ENCODE measurements around the gene DLGAP1. TPM values are rescaled to one million over a fixed set of nuclear protein-coding genes. Genes with fewer than 3 reads are reported as not detected.

DLGAP1 gene
- total and polyA plus RNA-seq, 10 of the 15 experiments (the other 5 are each of a cell fraction or from before 2014, with no cell fraction given) = 0.23 to 27.6 (median 1.9) TPM

- TF ChIP-seq E4F1 (IDR thresholded peaks at IDR 0.05; ENCODE audit: borderline replicate concordance, partially characterized antibody) (no peak), HCFC1 (IDR thresholded peaks at IDR 0.05; ENCODE audit: low read length) (no peak), NBN (IDR thresholded peaks at IDR 0.05) (0 out of 2 replicates have a peak, but pooled peaks have one; percentile 43), ZNF274 (IDR thresholded peaks at IDR 0.05; ENCODE audit: insufficient read depth, insufficient read length) (no peak), IKZF2 (IDR thresholded peaks at IDR 0.05) (peak in 1 of 2 experiments; percentile 51; a peak in 2 of 4 replicates), JUND (IDR thresholded peaks at IDR 0.05; ENCODE audit: low read depth, low read length) (no peak), MYB (IDR thresholded peaks at IDR 0.05; ENCODE audit: borderline replicate concordance, low read depth, low read length) (no peak), ZNF24 (IDR thresholded peaks at IDR 0.05) (peak; percentile 65), GATAD2B (conservative IDR thresholded peaks at IDR 0.05; ENCODE audit: low read depth) (no peak), ZZZ3 (IDR thresholded peaks at IDR 0.05; ENCODE audit: control insufficient read depth, insufficient read length, low read depth) (no peak), POLR2AphosphoS2 (IDR thresholded peaks at IDR 0.05; ENCODE audit: low read depth, low read length) (no peak), PRDM15 (CRISPR knock-in tag; IDR thresholded peaks at IDR 0.05) (0 out of 2 replicates have a peak, but pooled peaks have one; percentile 8), IRF4 (IDR thresholded peaks at IDR 0.05; ENCODE audit: low read depth, low read length) (no peak), CHD1 (IDR thresholded peaks at IDR 0.05; ENCODE audit: low read depth, low read length) (no peak), BCLAF1 (IDR thresholded peaks at IDR 0.05) (no peak)
Observed at GRCh38 chr18:4384932-4385331, 70.2 kb downstream of the DLGAP1 start (continued).
